Neutrophil (primary cell): Measurements from ENCODE around the gene PRDM2.

ENCODE experiments used
- H3K27ac ChIP-seq: fragments of 200-600 bp; sonication (generic); 2 replicates; pipeline ENCODE4 v1.5.1; 2016; ENCODE audit warnings: mild to moderate bottlenecking, moderate library complexity
- H3K27me3 ChIP-seq: fragments of 200-600 bp; sonication (generic); 2 replicates; pipeline ENCODE4 v1.6.0; 2016; ENCODE audit warnings: mild to moderate bottlenecking
- H3K36me3 ChIP-seq: fragments of 200-600 bp; sonication (generic); 2 replicates; pipeline ENCODE4 v1.5.1; 2017
- H3K4me1 ChIP-seq, 2 experiments: fragments of 200-600 bp in 1 of 2; sonication (generic) in 1 of 2; 1 replicate in 1 of 2; 2 replicates in 1 of 2; pipeline versions ENCODE4 v1.5.1 to v1.6.1; 2013 to 2016; ENCODE audit warnings: low read depth in 1 of 2, low read length in 1 of 2, mild to moderate bottlenecking in 1 of 2, moderate library complexity in 1 of 2; ENCODE audit not compliant: control insufficient read depth in 1 of 2, insufficient read depth in 1 of 2
- H3K4me3 ChIP-seq, 2 experiments: fragments of 200-600 bp in 1 of 2; sonication (generic) in 1 of 2; 1 replicate in 1 of 2; 2 replicates in 1 of 2; pipeline ENCODE4 v1.5.1; 2013 to 2016; ENCODE audit warnings: low read depth in 1 of 2, low read length in 1 of 2, mild to moderate bottlenecking in 1 of 2, moderate library complexity in 1 of 2
- H3K9me3 ChIP-seq: fragments of 200-600 bp; sonication (generic); 2 replicates; pipeline ENCODE4 v1.5.1; 2016
- TF ChIP-seq, protein P1 (sequence below): fragments of 200-600 bp; sonication (generic); IDR thresholded peaks from 2 replicates; pipeline ENCODE4 v1.5.1; 2016; ENCODE audit warnings: antibody characterized with exemption

PRDM2 gene

DNA sequence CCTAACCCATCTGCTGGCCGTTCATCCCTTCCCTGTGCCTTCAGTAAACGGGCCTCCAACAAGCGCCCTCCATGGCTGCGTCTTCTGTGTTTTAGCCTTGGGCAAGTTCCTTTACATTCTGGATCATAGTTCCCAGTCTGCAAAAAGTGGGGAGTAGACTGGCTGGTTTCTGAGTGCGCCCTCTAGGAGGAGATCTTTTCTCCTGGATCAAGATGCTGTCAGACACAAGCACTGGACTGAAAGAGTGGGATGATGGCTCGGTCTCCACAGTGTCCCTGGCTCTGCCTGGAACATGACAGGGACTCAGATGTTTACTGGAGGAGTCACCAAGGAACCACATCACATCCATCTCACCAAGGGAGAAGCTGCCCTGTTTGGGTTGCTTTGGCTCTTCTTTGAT, 88.8 kb downstream of the PRDM2 start:
- Histone ChIP-seq H3K36me3 (peaks cover 87% of the 10 kb centered on the region), H3K4me1 (no peaks in the 10 kb centered on the region), H3K27ac (no peak overlapping the region), H3K4me3 (no peak overlapping the region), H3K9me3 (no peaks in the 10 kb centered on the region), H3K27me3 (no peaks in the 10 kb centered on the region)
- TF ChIP-seq, protein P1, sequence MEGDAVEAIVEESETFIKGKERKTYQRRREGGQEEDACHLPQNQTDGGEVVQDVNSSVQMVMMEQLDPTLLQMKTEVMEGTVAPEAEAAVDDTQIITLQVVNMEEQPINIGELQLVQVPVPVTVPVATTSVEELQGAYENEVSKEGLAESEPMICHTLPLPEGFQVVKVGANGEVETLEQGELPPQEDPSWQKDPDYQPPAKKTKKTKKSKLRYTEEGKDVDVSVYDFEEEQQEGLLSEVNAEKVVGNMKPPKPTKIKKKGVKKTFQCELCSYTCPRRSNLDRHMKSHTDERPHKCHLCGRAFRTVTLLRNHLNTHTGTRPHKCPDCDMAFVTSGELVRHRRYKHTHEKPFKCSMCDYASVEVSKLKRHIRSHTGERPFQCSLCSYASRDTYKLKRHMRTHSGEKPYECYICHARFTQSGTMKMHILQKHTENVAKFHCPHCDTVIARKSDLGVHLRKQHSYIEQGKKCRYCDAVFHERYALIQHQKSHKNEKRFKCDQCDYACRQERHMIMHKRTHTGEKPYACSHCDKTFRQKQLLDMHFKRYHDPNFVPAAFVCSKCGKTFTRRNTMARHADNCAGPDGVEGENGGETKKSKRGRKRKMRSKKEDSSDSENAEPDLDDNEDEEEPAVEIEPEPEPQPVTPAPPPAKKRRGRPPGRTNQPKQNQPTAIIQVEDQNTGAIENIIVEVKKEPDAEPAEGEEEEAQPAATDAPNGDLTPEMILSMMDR: no peak

GRCh38 chr1:13790290-13791030, 90.5 kb downstream of the PRDM2 start:
- H3K27me3 ChIP-seq: no peaks in the 10 kb centered on the region
- TF ChIP-seq, protein P1: no peak
- H3K36me3 ChIP-seq: peaks cover 87% of the 10 kb centered on the region
- H3K27ac ChIP-seq: peak overlapping the region; percentile 40
- H3K4me3 ChIP-seq: no peak overlapping the region
- H3K4me1 ChIP-seq: no peaks in the 10 kb centered on the region
- H3K9me3 ChIP-seq: no peaks in the 10 kb centered on the region

GRCh38 chr1:13792419-13792818, 92.4 kb downstream of the PRDM2 start:
- H3K4me3 ChIP-seq: no peak overlapping the region
- TF ChIP-seq, protein P1: no peak
- H3K36me3 ChIP-seq: peaks cover 83% of the 10 kb centered on the region
- no peaks in the 10 kb centered on the region for H3K4me1 ChIP-seq
- no peaks in the 10 kb centered on the region for H3K27me3 ChIP-seq
- no peak overlapping the region for H3K27ac ChIP-seq
- no peaks in the 10 kb centered on the region for H3K9me3 ChIP-seq

- Histone ChIP-seq H3K4me1 (no peaks in the 10 kb centered on the region), H3K9me3 (no peaks in the 10 kb centered on the region), H3K27ac (no peak overlapping the region), H3K27me3 (no peaks in the 10 kb centered on the region), H3K36me3 (peaks cover 80% of the 10 kb centered on the region), H3K4me3 (no peak overlapping the region)
- TF ChIP-seq, protein P1: no peak
Measured at GRCh38 chr1:13793088-13793730, 93.2 kb downstream of the PRDM2 start.

- no peaks in the 10 kb centered on the region for H3K9me3 ChIP-seq
- no peaks in the 10 kb centered on the region for H3K4me1 ChIP-seq
- TF ChIP-seq, protein P1: no peak
- no peaks in the 10 kb centered on the region for H3K27me3 ChIP-seq
- H3K36me3 ChIP-seq: peaks cover 76% of the 10 kb centered on the region
- no peak overlapping the region for H3K27ac ChIP-seq
- no peak overlapping the region for H3K4me3 ChIP-seq
Measured at GRCh38 chr1:13794231-13795187, 94.5 kb downstream of the PRDM2 start.
